Colonic mucosa (tissue), 4 donors: Measurements from ENCODE around the gene NPDC1. TPM values are rescaled to one million over a fixed set of nuclear protein-coding genes. Genes with fewer than 3 reads are reported as not detected.
"Not testable (repeated sequence)": the region's sequence is repeated elsewhere in the genome, so short reads cannot be mapped to it uniquely, and the experiment has no call there.

Source experiments
- DNase-seq: peaks from one replicate; pipeline ENCODE4 v3.0.0-alpha.2; 2020
- H3K27ac ChIP-seq: fragments of 200-600 bp; one replicate; pipeline ENCODE4 v1.8.0; 2021
- H3K27me3 ChIP-seq: fragments of 200-600 bp; one replicate; pipeline ENCODE4 v1.8.0; 2021
- H3K36me3 ChIP-seq: fragments of 200-600 bp; one replicate; pipeline ENCODE4 v1.8.0; 2021
- H3K4me1 ChIP-seq: fragments of 200-600 bp; one replicate; pipeline ENCODE4 v1.8.0; 2021; ENCODE audit warnings: mild to moderate bottlenecking
- H3K4me3 ChIP-seq: fragments of 200-600 bp; one replicate; pipeline ENCODE4 v1.8.0; 2021
- H3K9ac ChIP-seq, 2 donors: one replicate each; pipeline ENCODE4 v1.7.0; 2013; ENCODE audit warnings: control low read depth in 2 of 2, low read depth in 2 of 2, low read length in 2 of 2
- H3K9me3 ChIP-seq: fragments of 200-600 bp; one replicate; pipeline ENCODE4 v1.8.0; 2021
- CTCF ChIP-seq: fragments of 200-600 bp; IDR thresholded peaks from one replicate; pipeline ENCODE4 v1.8.0; 2022; ENCODE audit warnings: antibody characterized with exemption, mild to moderate bottlenecking
- intact Hi-C: fragments of 100-400 bp; cut with DNase I; formaldehyde crosslinking; loops from one replicate; pipeline ENCODE4 v1.14.1; 2022
- total RNA-seq, 2 donors: library from RNA; stranded (reverse); fragmentation: NEBNext Ultra II Directional in 1 of 2; extraction: Animal tissue kit (Norgen Biotek cat#: 25700) in 1 of 2; gene quantifications; one replicate each; pipeline ENCODE4 v1.2.1, GENCODE V29; 2021
- donor health status: healthy.
- donor health status: DM: no; HTN: no; CAD: no.
- donor health status: DM: no; HTN: no; CAD: no.

Gene NPDC1
- total RNA-seq, 2 donors from 2014 or later, result 149 to 177 TPM

- TF ChIP-seq CTCF, result peak; percentile 97
- no peaks in the 10 kb centered on the region for H3K9me3 ChIP-seq
- peak; percentile 76 for DNase-seq
- H3K27me3 ChIP-seq, result no peaks in the 10 kb centered on the region
- no peak overlapping the region for H3K9ac ChIP-seq
- peaks cover 10% of the 10 kb centered on the region for H3K4me1 ChIP-seq
- no peak overlapping the region for H3K27ac ChIP-seq
- intact Hi-C loops, result no loop called here
- H3K36me3 ChIP-seq, result no peaks in the 10 kb centered on the region
- H3K4me3 ChIP-seq, result no peak overlapping the region
These were observed 18.3 kb upstream of the NPDC1 start for GRCh38 chr9:137064027-137064879.

GRCh38 chr9:137063311-137064026 is 17.5 kb upstream of the NPDC1 start:
- Histone ChIP-seq H3K27me3 (no peaks in the 10 kb centered on the region), H3K36me3 (no peaks in the 10 kb centered on the region), H3K9ac (no peak overlapping the region), H3K9me3 (no peaks in the 10 kb centered on the region), H3K27ac (no peak overlapping the region), H3K4me1 (peaks cover 4% of the 10 kb centered on the region), H3K4me3 (no peak overlapping the region)
- TF ChIP-seq CTCF, result no peak
- intact Hi-C loops, result no loop called here
- no peak for DNase-seq

GRCh38 chr9:137062798-137063197 is 16.8 kb upstream of the NPDC1 start:
- H3K9me3 ChIP-seq, H3K9ac ChIP-seq, H3K27me3 ChIP-seq, H3K36me3 ChIP-seq, H3K27ac ChIP-seq, H3K4me3 ChIP-seq, H3K4me1 ChIP-seq, intact Hi-C loops, DNase-seq: not testable (repeated sequence)

- Histone ChIP-seq H3K9me3 (no peaks in the 10 kb centered on the region), H3K27ac (no peak overlapping the region), H3K36me3 (no peaks in the 10 kb centered on the region), H3K4me3 (no peak overlapping the region), H3K4me1 (peaks cover 6% of the 10 kb centered on the region), H3K9ac (no peak overlapping the region), H3K27me3 (no peaks in the 10 kb centered on the region)
- DNase-seq, result no peak
- no peak for TF ChIP-seq CTCF
- intact Hi-C loops, result no loop called here
These were observed 16.4 kb upstream of the NPDC1 start for GRCh38 chr9:137062384-137062783.

- Histone ChIP-seq H3K9ac (no peak overlapping the region), H3K9me3 (no peaks in the 10 kb centered on the region), H3K36me3 (no peaks in the 10 kb centered on the region), H3K4me1 (peaks cover 34% of the 10 kb centered on the region), H3K27ac (no peak overlapping the region), H3K27me3 (no peaks in the 10 kb centered on the region), H3K4me3 (no peak overlapping the region)
- no peak for TF ChIP-seq CTCF
- intact Hi-C loops, result no loop called here
- DNase-seq, result no peak
These were observed 12.7 kb upstream of the NPDC1 start for GRCh38 chr9:137058521-137059234.
